Stimulated activated naive CD8-positive, alpha-beta T cell treated with anti-CD3 and anti-CD28 coated beads, Interleukin-15, Interleukin-2, amounts not matched to agents 100 ng/mL and 50 ng/mL, for 24 hours (primary cell): ENCODE measurements around the gene MT1M.

ENCODE experiments used
- H3K27ac Mint-ChIP-seq: one replicate; pipeline ENCODE4 v1.8.0; 2021; ENCODE audit warnings: mild to moderate bottlenecking, mixed read lengths
- H3K27me3 Mint-ChIP-seq: one replicate; pipeline ENCODE4 v1.8.0; 2021; ENCODE audit warnings: mixed read lengths
- H3K36me3 Mint-ChIP-seq: one replicate; pipeline ENCODE4 v1.8.0; 2021; ENCODE audit warnings: low read depth, mixed read lengths
- H3K4me1 Mint-ChIP-seq: one replicate; pipeline ENCODE4 v1.8.0; 2021; ENCODE audit warnings: low read depth, mixed read lengths
- H3K4me3 Mint-ChIP-seq: one replicate; pipeline ENCODE4 v1.8.0; 2021; ENCODE audit warnings: mild to moderate bottlenecking, mixed read lengths
- H3K9me3 Mint-ChIP-seq: one replicate; pipeline ENCODE4 v1.8.0; 2021; ENCODE audit warnings: mixed read lengths

MT1M gene

DNA sequence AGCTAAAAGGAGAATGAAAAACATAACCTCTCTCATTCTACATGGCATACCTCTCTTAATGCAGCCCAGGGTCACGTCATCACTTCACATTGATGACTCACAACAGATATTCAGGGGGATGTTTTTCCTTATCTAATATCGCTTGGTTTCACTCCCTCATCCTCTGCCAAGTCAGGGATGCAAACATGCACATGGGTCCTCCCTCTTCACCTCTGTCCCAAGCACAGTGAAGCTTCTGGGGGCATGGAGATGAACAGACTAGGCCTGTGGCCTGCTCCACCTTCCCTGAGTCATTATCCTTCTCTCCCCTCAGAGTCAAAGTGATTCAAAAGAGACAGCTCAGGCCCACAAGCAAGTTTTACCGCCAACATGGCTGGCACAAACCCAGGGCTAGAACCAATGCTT is 26.4 kb upstream of the MT1M start:
- H3K4me3 Mint-ChIP-seq, result no peak overlapping the region
- H3K36me3 Mint-ChIP-seq, result peaks cover 5% of the 10 kb centered on the region
- peaks cover 47% of the 10 kb centered on the region for H3K4me1 Mint-ChIP-seq
- no peaks in the 10 kb centered on the region for H3K9me3 Mint-ChIP-seq
- H3K27me3 Mint-ChIP-seq, result no peaks in the 10 kb centered on the region
- H3K27ac Mint-ChIP-seq, result peak overlapping the region; percentile 89

DNA sequence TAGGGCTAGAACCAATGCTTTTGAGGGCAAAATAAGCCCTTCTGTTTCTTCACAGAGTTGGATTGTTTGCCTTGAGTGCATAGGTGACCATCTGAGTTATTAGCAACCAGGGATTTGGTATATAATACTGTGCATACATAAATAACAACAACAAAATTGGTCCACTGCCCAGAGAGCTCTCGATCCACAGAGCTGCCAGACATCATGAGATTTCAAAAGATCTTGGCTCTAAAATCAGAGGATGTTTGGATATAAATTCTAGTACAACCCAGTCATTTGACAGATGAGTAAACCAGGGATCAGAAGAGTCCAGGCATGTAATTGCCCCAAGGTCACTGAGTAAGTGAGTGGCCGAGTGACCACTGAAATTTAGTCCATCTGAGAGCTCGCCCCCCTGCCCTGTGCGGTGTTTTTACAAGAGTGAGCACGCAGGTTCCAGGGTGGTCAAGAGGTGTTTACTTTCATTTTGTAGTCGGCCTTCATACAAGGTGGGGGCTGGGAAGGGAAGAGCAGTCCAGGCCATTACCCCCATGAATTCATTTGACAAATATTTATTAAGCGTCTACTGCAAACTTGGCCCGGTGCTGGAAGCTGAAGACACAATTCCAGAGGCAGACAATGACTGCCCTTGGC is 25.9 kb upstream of the MT1M start:
- Mint-ChIP-seq H3K4me1 (peaks cover 52% of the 10 kb centered on the region), H3K36me3 (peaks cover 5% of the 10 kb centered on the region), H3K27me3 (no peaks in the 10 kb centered on the region), H3K4me3 (peak overlapping the region; percentile 38), H3K27ac (peak overlapping the region; percentile 89), H3K9me3 (no peaks in the 10 kb centered on the region)

DNA sequence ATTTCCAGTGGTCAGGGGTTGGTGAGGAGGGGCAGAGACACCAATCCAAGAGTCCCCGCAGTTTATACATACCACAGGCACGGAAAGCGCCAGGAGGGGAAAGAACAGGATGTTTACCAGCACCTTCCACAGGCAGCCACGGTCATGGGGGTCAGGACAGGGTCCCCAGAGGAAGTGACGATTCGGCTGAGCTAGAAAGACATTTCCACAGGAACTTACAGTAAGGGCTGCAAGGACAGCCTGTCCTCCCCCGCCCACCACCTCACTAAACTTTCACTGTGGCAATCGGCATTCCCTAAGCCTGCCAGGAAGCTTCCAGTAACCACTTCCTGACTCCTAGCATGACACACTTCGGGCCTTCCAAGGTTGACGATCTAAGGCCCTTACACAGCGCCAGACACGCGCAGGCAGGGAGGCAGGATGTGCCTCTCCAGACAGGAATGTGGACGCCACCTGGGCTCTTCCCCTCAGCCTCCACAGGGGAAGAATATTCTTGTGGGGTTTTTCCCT is 25.3 kb upstream of the MT1M start:
- Mint-ChIP-seq H3K9me3 (no peaks in the 10 kb centered on the region), H3K4me3 (peak overlapping the region; percentile 38), H3K4me1 (peaks cover 58% of the 10 kb centered on the region), H3K36me3 (peaks cover 5% of the 10 kb centered on the region), H3K27ac (peak overlapping the region; percentile 89), H3K27me3 (no peaks in the 10 kb centered on the region)

- no peaks in the 10 kb centered on the region for H3K9me3 Mint-ChIP-seq
- peaks cover 63% of the 10 kb centered on the region for H3K4me1 Mint-ChIP-seq
- H3K4me3 Mint-ChIP-seq, result peak overlapping the region; percentile 64
- H3K27me3 Mint-ChIP-seq, result no peaks in the 10 kb centered on the region
- H3K27ac Mint-ChIP-seq, result peak overlapping the region; percentile 89
- H3K36me3 Mint-ChIP-seq, result peaks cover 9% of the 10 kb centered on the region
Measured at GRCh38 chr16:56607675-56608042, 24.8 kb upstream of the MT1M start.

DNA sequence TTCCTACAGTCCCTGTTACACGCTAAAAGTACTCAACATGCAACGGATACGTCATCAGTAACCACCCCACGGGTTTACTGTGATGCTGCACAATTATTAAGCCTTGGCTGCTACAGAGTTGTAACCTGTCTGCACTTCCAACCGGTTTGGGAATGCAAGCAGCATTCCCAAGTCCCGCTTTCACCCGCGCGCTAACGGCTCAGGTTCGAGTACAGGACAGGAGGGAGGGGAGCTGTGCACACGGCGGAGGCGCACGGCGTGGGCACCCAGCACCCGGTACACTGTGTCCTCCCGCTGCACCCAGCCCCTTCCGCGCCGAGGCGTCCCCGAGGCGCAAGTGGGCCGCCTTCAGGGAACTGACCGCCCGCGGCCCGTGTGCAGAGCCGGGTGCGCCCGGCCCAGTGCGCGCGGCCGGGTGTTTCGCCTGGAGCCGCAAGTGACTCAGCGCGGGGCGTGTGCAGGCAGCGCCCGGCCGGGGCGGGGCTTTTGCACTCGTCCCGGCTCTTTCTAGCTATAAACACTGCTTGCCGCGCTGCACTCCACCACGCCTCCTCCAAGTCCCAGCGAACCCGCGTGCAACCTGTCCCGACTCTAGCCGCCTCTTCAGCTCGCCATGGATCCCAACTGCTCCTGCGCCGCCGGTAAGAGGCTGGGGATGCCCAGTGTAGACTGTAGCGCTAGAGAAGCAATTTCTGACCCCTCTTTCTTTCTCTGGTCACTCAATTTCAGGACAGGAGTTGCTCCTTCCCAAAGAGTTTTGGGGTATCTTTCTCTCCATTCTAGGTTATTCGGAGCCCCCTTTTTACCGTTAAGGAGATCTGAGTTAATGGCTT is 24.2 kb upstream of the MT1M start, which contains the start of gene MT2A:
Gene MT2A (plus strand): TSS at position 542 of the 833 bp plus-strand sequence. CDS start 72 bp downstream, at position 614.
- Mint-ChIP-seq H3K36me3 (peaks cover 9% of the 10 kb centered on the region), H3K4me3 (peak within 1 kb of the TSS; percentile 100), H3K27ac (peak within 1 kb of the TSS; percentile 98), H3K27me3 (no peaks in the 10 kb centered on the region), H3K9me3 (no peaks in the 10 kb centered on the region), H3K4me1 (peaks cover 69% of the 10 kb centered on the region)

DNA sequence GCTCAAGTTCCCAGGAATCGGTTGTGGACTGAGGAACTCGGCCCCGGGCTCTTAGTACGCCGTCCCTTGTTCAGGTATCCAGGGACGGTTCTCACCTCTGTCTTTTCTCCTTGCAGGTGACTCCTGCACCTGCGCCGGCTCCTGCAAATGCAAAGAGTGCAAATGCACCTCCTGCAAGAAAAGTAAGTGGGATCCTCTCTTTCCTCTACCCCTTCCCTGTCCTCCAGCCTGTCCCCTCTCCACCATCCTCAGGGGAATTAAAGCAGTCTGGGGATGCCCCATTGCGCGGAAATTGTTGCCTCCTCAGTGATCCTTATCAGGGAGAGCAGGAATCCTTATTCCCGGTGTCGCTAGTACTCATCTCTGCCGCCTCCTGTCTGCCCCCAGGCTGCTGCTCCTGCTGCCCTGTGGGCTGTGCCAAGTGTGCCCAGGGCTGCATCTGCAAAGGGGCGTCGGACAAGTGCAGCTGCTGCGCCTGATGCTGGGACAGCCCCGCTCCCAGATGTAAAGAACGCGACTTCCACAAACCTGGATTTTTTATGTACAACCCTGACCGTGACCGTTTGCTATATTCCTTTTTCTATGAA is 23.5 kb upstream of the MT1M start:
- H3K9me3 Mint-ChIP-seq, result no peaks in the 10 kb centered on the region
- peak overlapping the region; percentile 100 for H3K4me3 Mint-ChIP-seq
- no peaks in the 10 kb centered on the region for H3K27me3 Mint-ChIP-seq
- H3K27ac Mint-ChIP-seq, result peak overlapping the region; percentile 98
- H3K4me1 Mint-ChIP-seq, result peaks cover 76% of the 10 kb centered on the region
- peaks cover 9% of the 10 kb centered on the region for H3K36me3 Mint-ChIP-seq

DNA sequence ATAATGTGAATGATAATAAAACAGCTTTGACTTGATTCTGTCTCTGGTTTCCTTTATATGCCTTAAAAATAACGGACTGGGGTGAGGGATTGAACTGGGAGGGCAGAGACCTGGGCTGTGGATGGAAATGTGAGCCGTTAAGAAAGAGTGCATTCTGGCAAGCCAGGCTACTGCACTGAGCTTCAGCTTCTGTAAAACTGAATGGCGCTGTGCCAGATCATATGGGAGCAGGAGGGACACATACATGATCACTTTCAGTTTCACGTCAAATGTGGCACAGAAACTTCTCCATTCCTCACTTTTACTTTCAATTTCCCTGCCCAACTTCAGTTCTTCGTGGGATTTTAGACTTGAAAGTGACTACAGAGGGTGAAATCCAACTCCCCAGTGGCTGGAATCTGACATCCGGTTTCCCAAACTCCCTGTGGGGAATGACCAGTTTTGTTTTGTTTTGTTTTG is 23.0 kb upstream of the MT1M start:
- peak overlapping the region; percentile 98 for H3K27ac Mint-ChIP-seq
- peaks cover 81% of the 10 kb centered on the region for H3K4me1 Mint-ChIP-seq
- H3K4me3 Mint-ChIP-seq, result peak overlapping the region; percentile 100
- H3K9me3 Mint-ChIP-seq, result no peaks in the 10 kb centered on the region
- H3K36me3 Mint-ChIP-seq, result peaks cover 9% of the 10 kb centered on the region
- no peaks in the 10 kb centered on the region for H3K27me3 Mint-ChIP-seq

GRCh38 chr16:56610017-56610608 is 22.3 kb upstream of the MT1M start:
- H3K36me3 Mint-ChIP-seq, result peaks cover 9% of the 10 kb centered on the region
- H3K4me1 Mint-ChIP-seq, result peaks cover 87% of the 10 kb centered on the region
- no peaks in the 10 kb centered on the region for H3K9me3 Mint-ChIP-seq
- H3K27me3 Mint-ChIP-seq, result no peaks in the 10 kb centered on the region
- H3K4me3 Mint-ChIP-seq, result peak overlapping the region; percentile 100
- H3K27ac Mint-ChIP-seq, result peak overlapping the region; percentile 98

DNA sequence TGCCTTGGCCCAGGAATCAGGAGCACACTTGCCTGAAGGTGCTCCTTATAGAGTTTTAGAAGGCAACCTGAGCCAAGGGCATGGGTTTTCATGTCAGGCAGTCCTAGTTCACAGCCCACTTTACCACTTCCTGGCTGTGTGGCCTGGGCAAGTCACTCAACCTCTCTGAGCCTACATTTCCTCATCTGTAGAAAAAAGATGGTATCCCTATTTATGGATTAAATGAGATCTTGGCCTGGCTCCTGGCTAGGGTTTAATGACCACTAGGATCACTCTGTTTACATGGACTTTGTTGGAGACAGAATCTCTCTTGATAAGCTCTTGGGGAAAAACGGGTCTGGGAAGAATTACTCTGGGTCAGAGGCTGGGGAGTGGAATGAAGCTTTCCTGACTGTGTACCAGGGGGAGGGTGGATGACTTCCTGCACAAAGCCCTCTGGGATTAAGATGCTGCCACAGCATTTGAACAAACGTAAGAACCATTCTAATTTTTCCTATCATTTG is 21.8 kb upstream of the MT1M start:
- Mint-ChIP-seq H3K4me1 (peaks cover 92% of the 10 kb centered on the region), H3K36me3 (peaks cover 9% of the 10 kb centered on the region), H3K27me3 (no peaks in the 10 kb centered on the region), H3K9me3 (no peaks in the 10 kb centered on the region), H3K27ac (peak overlapping the region; percentile 98), H3K4me3 (peak overlapping the region; percentile 100)

DNA sequence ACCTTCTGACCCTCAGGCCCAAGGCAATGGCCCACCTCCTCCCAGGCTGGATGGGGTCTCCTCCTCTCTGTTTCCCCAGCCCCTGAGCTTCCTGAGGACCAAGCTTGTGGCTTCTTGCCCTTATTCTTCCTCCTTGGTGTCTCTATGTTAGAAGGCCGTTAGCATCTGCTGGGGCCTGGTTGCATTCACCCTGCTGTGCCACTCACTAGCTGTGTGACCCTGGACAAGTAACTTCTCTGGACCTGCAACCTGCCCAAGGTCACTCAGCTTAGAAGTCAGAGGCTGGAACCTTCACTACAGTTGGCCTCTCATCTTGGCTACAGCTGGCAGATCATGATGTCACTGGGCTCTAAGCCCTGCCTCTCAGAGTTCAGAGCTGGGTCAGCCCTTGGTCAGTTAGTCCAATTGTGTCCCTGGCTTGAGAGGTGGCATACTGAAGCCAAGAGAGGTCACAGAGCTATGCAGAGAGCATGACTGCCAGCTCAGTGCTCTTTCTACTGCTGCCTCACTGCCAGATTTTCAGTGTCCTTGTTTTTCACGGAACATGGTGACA is 21.1 kb upstream of the MT1M start:
- Mint-ChIP-seq H3K27me3 (peaks cover 2% of the 10 kb centered on the region), H3K36me3 (peaks cover 9% of the 10 kb centered on the region), H3K4me3 (peak overlapping the region; percentile 100), H3K27ac (peak overlapping the region; percentile 98), H3K9me3 (no peaks in the 10 kb centered on the region), H3K4me1 (peaks cover 86% of the 10 kb centered on the region)

DNA sequence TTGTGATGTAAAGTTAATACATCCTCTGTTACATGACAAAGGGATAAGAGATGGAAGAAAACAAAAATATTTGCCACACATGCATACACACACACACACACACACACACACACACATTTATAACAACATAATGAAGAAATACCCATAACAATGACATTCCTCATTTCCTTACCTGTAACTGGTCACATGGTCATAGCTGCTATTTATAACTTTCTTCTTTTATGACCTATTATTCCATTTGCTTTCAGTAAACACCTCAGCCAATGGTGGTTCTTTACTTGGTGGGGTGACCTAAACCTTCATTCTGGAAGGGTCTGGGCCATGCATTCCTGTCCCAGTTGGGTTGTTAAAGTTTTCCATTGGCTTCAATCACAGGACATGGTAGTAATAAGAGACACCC is 18.8 kb upstream of the MT1M start:
- H3K9me3 Mint-ChIP-seq, result no peaks in the 10 kb centered on the region
- H3K4me1 Mint-ChIP-seq, result peaks cover 79% of the 10 kb centered on the region
- H3K36me3 Mint-ChIP-seq, result peaks cover 9% of the 10 kb centered on the region
- peaks cover 21% of the 10 kb centered on the region for H3K27me3 Mint-ChIP-seq
- H3K4me3 Mint-ChIP-seq, result peak overlapping the region; percentile 14
- peak overlapping the region; percentile 95 for H3K27ac Mint-ChIP-seq

DNA sequence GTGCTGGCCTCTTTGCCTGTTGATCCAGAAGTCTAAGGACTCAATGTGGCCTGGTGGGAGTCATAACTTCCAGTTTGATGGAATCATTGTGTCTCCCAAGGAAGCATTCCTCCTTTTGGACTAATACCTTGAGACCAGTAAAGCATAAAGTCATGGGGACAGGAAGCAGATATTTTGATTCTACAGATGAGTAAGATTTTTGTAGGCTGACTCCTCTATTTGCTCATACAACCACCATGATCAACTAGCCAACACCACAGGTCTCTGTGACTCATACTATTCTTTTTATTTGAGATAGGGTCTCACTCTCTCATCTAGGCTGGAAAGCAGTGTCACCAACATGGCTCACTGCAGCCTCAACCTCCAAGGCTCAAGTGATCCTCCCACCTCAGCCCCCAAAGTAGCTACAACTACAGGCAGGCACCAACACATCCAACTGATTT is 17.9 kb upstream of the MT1M start:
- Mint-ChIP-seq H3K27ac (peak overlapping the region; percentile 95), H3K4me3 (peak overlapping the region; percentile 14), H3K36me3 (peaks cover 4% of the 10 kb centered on the region), H3K4me1 (peaks cover 72% of the 10 kb centered on the region), H3K9me3 (no peaks in the 10 kb centered on the region), H3K27me3 (peaks cover 25% of the 10 kb centered on the region)

DNA sequence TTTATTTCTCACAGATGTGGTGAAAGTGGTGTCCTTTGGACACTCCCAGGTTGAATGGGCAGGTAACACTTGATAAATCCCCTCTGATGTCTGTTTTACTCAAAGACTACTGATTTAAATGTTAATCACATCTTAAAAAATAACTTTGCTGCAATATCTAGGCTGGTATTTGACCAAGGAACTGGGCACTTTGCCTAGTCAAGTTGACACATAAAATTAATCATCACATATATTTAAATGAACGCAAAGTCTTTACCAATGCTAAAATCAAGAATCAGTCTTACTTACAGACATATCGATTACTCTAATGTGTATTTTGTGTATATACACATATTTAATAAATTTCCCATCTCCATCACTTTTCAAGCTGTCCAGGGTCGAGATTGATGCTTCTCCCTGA is 17.1 kb upstream of the MT1M start:
- H3K27ac Mint-ChIP-seq, result no peak overlapping the region
- H3K4me1 Mint-ChIP-seq, result peaks cover 65% of the 10 kb centered on the region
- H3K4me3 Mint-ChIP-seq, result no peak overlapping the region

GRCh38 chr16:56616608-56617211 is 15.7 kb upstream of the MT1M start:
- no peaks in the 10 kb centered on the region for H3K9me3 Mint-ChIP-seq
- H3K4me1 Mint-ChIP-seq, result peaks cover 51% of the 10 kb centered on the region
- H3K4me3 Mint-ChIP-seq, result peak overlapping the region; percentile 70
- H3K27me3 Mint-ChIP-seq, result peaks cover 29% of the 10 kb centered on the region
- peaks cover 4% of the 10 kb centered on the region for H3K36me3 Mint-ChIP-seq
- peak overlapping the region; percentile 45 for H3K27ac Mint-ChIP-seq

More for the DNA sequence above, 17.1 kb upstream of the MT1M start:
- Mint-ChIP-seq H3K36me3 (peaks cover 4% of the 10 kb centered on the region), H3K9me3 (no peaks in the 10 kb centered on the region), H3K27me3 (peaks cover 28% of the 10 kb centered on the region)
